Activated CD8-positive, alpha-beta memory T cell treated with anti-CD3 and anti-CD28 coated beads, Interleukin-2, amount 10 ng/mL, durations not matched to agents 7 days and 5 days (primary cell): Measurements from ENCODE around the gene POLR2A. TPM values are rescaled to one million over a fixed set of nuclear protein-coding genes. Genes with fewer than 3 reads are reported as not detected.
"Not testable (repeated sequence)": the region's sequence is repeated elsewhere in the genome, so short reads cannot be mapped to it uniquely, and the experiment has no call there.

Experiments used
- ATAC-seq: fragments of 150-1000 bp; cut with Tn5 transposase; one replicate; pipeline ENCODE4 v1.10.0; 2021; ENCODE audit warnings: moderate library complexity
- CTCF ChIA-PET: fragments of 350-600 bp; sonication (Branson Sonifier 250); formaldehyde crosslinking; loops from one replicate; lab custom pipeline; 2021; ENCODE audit warnings: antibody characterized with exemption; lab: Charles Lee
- DNase-seq: peaks from one replicate; pipeline ENCODE4 v3.0.0-alpha.2; 2020
- H3K27ac Mint-ChIP-seq: one replicate; pipeline ENCODE4 v1.8.0; 2021; ENCODE audit warnings: mild to moderate bottlenecking, mixed read lengths
- H3K27me3 Mint-ChIP-seq: one replicate; pipeline ENCODE4 v1.8.0; 2021; ENCODE audit warnings: mixed read lengths
- H3K36me3 Mint-ChIP-seq: one replicate; pipeline ENCODE4 v1.8.0; 2021; ENCODE audit warnings: mild to moderate bottlenecking, mixed read lengths
- H3K4me1 Mint-ChIP-seq: one replicate; pipeline ENCODE4 v1.8.0; 2021; ENCODE audit warnings: mixed read lengths
- H3K4me3 Mint-ChIP-seq: one replicate; pipeline ENCODE4 v1.8.0; 2021; ENCODE audit warnings: mild to moderate bottlenecking, moderate library complexity, mixed read lengths
- H3K9me3 Mint-ChIP-seq: one replicate; pipeline ENCODE4 v1.8.0; 2022; ENCODE audit warnings: low read depth, mixed read lengths
- total RNA-seq, 2 experiments: library from RNA; stranded (reverse); gene quantifications; one replicate each; pipeline ENCODE4 v1.2.3, GENCODE V29; 2021

POLR2A gene
- total RNA-seq, 2 experiments from 2014 or later, result 198 to 228 TPM

- Mint-ChIP-seq H3K4me3 (no peak overlapping the region), H3K9me3 (no peaks in the 10 kb centered on the region), H3K36me3 (peaks cover 3% of the 10 kb centered on the region), H3K4me1 (peaks cover 51% of the 10 kb centered on the region), H3K27ac (no peak overlapping the region), H3K27me3 (no peaks in the 10 kb centered on the region)
- DNase-seq (no peak), ATAC-seq (no peak)
- CTCF ChIA-PET, result interaction anchor here (1.1 to 2.8 kb wide), 6 partner anchors 10 to 122 kb away, joined by 3 to 18 read pairs (median 3); partner anchors contain the start of genes SENP3 and TMEM95
Observed at GRCh38 chr17:7476951-7477350, 7.2 kb upstream of the POLR2A start.

DNA sequence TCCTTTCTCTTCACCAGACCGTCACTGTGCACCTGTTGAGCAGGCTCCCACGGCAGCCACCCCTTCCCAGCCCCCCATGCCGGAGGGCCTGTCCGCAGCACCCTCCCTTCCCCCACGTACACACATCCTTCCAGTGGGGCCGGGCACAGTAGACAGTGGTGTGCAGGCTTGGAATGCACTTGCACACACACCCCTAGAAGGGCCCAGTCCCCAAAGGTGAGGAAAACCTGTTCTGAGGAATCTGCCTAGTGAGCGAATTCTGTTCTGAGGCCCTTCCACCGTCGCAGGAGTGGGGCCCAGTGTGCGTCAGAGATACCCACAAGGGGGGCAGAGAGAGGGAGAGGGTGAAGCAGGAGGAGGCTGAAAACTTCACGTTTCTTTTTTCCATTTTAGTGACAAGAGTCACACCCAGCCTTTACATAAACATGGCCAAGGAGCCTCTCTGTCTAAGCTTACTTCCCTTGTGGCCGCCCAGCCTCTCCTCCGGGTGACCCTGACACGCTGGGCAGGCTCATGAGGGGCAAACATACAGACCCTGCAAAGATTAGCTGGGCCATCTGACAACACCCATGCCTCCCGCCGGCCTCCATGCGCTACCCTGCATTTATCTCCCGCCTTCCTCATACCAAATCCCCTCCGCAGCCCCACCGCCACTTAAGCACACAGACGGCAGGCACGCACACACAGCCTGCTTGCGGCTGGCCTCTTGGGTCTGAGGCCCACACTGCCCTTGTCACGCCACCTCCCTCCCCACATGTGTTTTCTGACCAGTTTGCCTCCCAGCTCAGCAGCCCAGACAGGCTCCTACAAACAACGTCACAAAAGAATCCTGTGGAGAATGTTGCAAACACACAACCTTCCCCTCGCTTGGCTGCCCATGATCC is 6.5 kb upstream of the POLR2A start:
- peak overlapping the region; percentile 84 for H3K27ac Mint-ChIP-seq
- no peaks in the 10 kb centered on the region for H3K27me3 Mint-ChIP-seq
- no peaks in the 10 kb centered on the region for H3K9me3 Mint-ChIP-seq
- DNase-seq, result no peak
- CTCF ChIA-PET, result interaction anchor here (1.0 to 2.8 kb wide), 5 partner anchors 23 to 122 kb away, joined by 3 to 18 read pairs (median 4); partner anchors contain the start of genes SENP3 and TMEM95
- H3K36me3 Mint-ChIP-seq, result peaks cover 3% of the 10 kb centered on the region
- peak overlapping the region; percentile 82 for H3K4me3 Mint-ChIP-seq
- no peak for ATAC-seq
- peaks cover 55% of the 10 kb centered on the region for H3K4me1 Mint-ChIP-seq

DNA sequence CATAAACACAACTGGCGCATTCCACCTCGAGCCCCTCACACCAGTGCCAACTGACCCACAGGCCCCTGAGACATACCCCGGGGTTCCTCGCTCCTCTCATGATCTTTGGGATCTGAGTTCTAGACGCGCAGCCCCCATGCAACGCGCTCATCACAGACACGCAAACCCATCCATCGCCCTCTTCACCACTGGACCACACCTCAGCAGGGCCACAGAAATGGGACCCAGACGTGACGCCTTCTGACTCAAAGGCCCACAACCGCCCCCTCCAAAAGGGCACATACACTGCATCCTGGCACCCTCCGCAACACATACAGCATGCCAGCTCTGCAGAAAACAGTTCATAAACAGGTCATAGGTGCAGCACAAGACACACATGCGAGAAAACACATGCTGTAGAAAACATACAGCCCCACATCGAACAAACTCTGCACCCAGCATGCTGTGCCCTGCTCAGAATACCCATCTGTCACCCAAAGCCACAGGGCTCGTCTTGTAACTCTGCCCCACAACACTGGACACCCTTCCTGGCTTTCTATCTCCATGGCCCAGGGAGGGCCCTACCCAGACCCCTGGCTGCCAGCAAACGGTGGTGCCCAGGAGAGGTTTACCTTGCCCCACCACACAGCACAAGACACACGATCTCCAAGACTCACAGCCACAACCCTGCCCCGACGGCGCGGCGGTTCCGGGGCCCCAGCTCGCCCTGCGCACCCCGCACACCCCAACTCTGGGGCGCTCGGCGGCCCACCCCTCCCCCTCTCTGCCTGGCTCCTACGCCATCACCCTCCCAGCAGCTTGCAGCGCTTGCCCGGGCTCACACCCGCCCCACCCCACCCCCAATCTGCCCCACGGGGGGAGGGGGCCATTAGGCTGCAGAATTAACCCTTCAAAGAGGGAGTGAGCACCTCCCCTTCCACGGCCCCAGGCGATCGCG is 5.6 kb upstream of the POLR2A start:
- H3K27ac Mint-ChIP-seq, result peak overlapping the region; percentile 84
- H3K4me3 Mint-ChIP-seq, result peak overlapping the region; percentile 82
- DNase-seq (peak; percentile 77), ATAC-seq (peak; percentile 35)
- CTCF ChIA-PET, result interaction anchor here (1.0 to 3.6 kb wide), 9 partner anchors 8 to 106 kb away, joined by 3 to 21 read pairs (median 5); partner anchors contain the start of genes FGF11 and SENP3
- no peaks in the 10 kb centered on the region for H3K27me3 Mint-ChIP-seq
- H3K36me3 Mint-ChIP-seq, result peaks cover 3% of the 10 kb centered on the region
- H3K4me1 Mint-ChIP-seq, result peaks cover 61% of the 10 kb centered on the region
- no peaks in the 10 kb centered on the region for H3K9me3 Mint-ChIP-seq

DNA sequence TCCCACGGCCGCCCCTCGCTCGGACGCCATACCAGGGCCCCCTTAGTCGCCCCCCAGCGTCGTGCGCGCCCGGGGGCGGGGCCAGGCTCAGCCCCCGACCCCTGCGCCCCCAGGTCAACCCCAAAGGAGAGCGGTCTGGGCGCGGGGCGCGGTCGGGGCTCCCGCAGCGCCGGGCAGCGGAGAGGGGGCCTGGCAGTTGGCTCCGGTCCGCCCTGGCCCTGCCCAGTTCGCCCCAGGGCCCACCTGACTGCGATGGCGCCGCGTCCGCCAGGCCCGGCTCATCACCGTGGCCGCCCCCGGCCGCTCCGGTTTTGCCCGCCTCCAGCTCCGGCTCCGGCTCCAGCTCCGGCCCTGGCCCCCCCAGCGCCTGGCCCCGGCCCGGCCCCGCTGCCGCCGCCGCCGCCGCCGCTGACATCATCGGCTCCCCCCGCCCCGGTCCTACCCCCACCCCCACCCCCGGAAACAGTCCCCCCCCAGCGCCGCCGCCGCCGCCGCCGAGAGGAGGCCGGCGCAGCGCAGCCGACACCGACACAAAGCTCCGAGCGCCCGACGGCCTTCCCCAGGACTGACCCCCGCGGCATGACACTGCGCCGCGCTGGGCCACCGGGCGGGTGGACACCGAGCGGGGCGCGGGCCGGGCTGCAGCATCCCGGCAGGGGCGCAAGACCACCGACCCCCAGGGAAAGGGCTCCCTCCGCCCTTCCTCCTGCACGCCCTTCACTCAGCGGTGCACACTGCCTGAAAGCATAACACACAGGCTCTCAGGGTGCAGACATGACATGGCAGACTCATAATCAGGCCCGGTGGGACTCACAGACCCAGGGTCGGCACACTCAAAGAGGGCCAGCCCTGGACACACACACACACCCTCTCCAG is 4.7 kb upstream of the POLR2A start, which contains the start of gene ZBTB4:
ZBTB4 (minus strand) TSS at position 419 of the 876 bp plus-strand sequence. CDS start 12,830 bp downstream, outside the sequence.
- Mint-ChIP-seq H3K27ac (peak within 1 kb of the TSS; percentile 93), H3K4me1 (peaks cover 62% of the 10 kb centered on the region), H3K4me3 (peak within 1 kb of the TSS; percentile 93), H3K9me3 (no peaks in the 10 kb centered on the region), H3K36me3 (peaks cover 3% of the 10 kb centered on the region), H3K27me3 (no peaks in the 10 kb centered on the region)
- ATAC-seq, result peak; percentile 13
- DNase-seq, result peak; percentile 69
- CTCF ChIA-PET, result interaction anchor here (0.5 to 3.6 kb wide), 10 partner anchors 9 to 494 kb away, joined by 3 to 21 read pairs (median 3); partner anchors contain the start of genes FGF11 and TP53

- Mint-ChIP-seq H3K27ac (peak overlapping the region; percentile 93), H3K9me3 (no peaks in the 10 kb centered on the region), H3K4me3 (peak overlapping the region; percentile 93), H3K36me3 (peaks cover 5% of the 10 kb centered on the region), H3K4me1 (peaks cover 63% of the 10 kb centered on the region), H3K27me3 (no peaks in the 10 kb centered on the region)
- CTCF ChIA-PET, result interaction anchor here (0.5 to 3.6 kb wide), 8 partner anchors 9 to 494 kb away, joined by 3 to 21 read pairs (median 3); partner anchors contain the start of gene TP53
- DNase-seq (no peak), ATAC-seq (no peak)
Observed at GRCh38 chr17:7480089-7480384, 4.1 kb upstream of the POLR2A start.

GRCh38 chr17:7481275-7481674 is 2.9 kb upstream of the POLR2A start, which contains the start of gene SLC35G6:
TSS of gene SLC35G6 (plus strand) at chr17:7481446. CDS start at chr17:7481517, 71 bp downstream.
- CTCF ChIA-PET, result interaction anchor here (3.6 kb wide), 1 partner anchor 45 kb away, joined by 21 read pairs; no protein-coding TSS in a partner anchor
- Mint-ChIP-seq H3K4me1 (peaks cover 66% of the 10 kb centered on the region), H3K27ac (peak within 1 kb of the TSS; percentile 100), H3K36me3 (peaks cover 14% of the 10 kb centered on the region), H3K4me3 (peak within 1 kb of the TSS; percentile 93)
- H3K27me3 Mint-ChIP-seq, DNase-seq, ATAC-seq, H3K9me3 Mint-ChIP-seq: not testable (repeated sequence)

- ATAC-seq, DNase-seq, H3K27me3 Mint-ChIP-seq, H3K9me3 Mint-ChIP-seq: not testable (repeated sequence)
- CTCF ChIA-PET, result interaction anchor here (3.6 kb wide), 1 partner anchor 45 kb away, joined by 21 read pairs; no protein-coding TSS in a partner anchor
- H3K27ac Mint-ChIP-seq, result peak overlapping the region; percentile 100
- H3K4me3 Mint-ChIP-seq, result peak overlapping the region; percentile 90
- peaks cover 66% of the 10 kb centered on the region for H3K4me1 Mint-ChIP-seq
- H3K36me3 Mint-ChIP-seq, result peaks cover 19% of the 10 kb centered on the region
Observed at GRCh38 chr17:7481842-7482741, 2.1 kb upstream of the POLR2A start.

GRCh38 chr17:7482742-7483088 is 1.5 kb upstream of the POLR2A start:
- H3K27me3 Mint-ChIP-seq, H3K9me3 Mint-ChIP-seq, CTCF ChIA-PET, ATAC-seq, DNase-seq: not testable (repeated sequence)
- peaks cover 66% of the 10 kb centered on the region for H3K4me1 Mint-ChIP-seq
- peak overlapping the region; percentile 90 for H3K4me3 Mint-ChIP-seq
- H3K36me3 Mint-ChIP-seq, result peaks cover 24% of the 10 kb centered on the region
- H3K27ac Mint-ChIP-seq, result peak overlapping the region; percentile 100

GRCh38 chr17:7483255-7484066 is 705 bp upstream of the POLR2A start:
- ATAC-seq, result peak; percentile 59
- Mint-ChIP-seq H3K27ac (peak overlapping the region; percentile 100), H3K4me3 (peak overlapping the region; percentile 90), H3K36me3 (peaks cover 26% of the 10 kb centered on the region), H3K4me1 (peaks cover 63% of the 10 kb centered on the region), H3K9me3 (no peaks in the 10 kb centered on the region), H3K27me3 (no peaks in the 10 kb centered on the region)
- CTCF ChIA-PET, result interaction anchor here (1.0 to 2.6 kb wide), 5 partner anchors 27 to 204 kb away, joined by 3 to 8 read pairs (median 4); partner anchors contain the start of genes TMEM102, TP53 and WRAP53
- DNase-seq, result peak; percentile 97

DNA sequence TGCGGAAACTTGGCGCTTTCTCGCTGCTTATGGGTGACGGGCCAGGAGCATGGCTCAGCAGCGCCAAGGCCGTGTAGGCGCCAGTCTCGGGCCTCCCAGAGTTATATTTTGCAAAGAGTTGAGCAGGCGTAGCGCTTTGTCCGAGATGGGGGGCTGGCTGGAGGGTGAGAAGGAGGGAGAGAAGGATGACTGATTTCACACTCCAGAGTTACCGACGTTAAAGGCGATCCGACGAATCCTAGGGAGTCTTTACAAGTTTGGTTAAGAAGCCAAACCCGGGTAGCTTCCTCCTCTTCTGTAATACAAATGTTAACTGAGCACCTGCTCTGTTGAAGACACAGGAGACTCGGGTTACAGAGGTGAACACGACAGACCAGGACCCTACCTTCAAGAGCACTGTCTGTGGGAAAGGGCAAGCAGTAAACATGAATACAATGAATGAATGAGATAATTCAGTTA is 782 bp downstream of the POLR2A start:
- ATAC-seq, result no peak
- H3K9me3 Mint-ChIP-seq, result no peaks in the 10 kb centered on the region

More for the DNA sequence above, 782 bp downstream of the POLR2A start:
- Mint-ChIP-seq H3K36me3 (peaks cover 29% of the 10 kb centered on the region), H3K4me3 (peak overlapping the region; percentile 90), H3K4me1 (peaks cover 70% of the 10 kb centered on the region), H3K27ac (peak overlapping the region; percentile 100), H3K27me3 (no peaks in the 10 kb centered on the region)
- CTCF ChIA-PET, result interaction anchor here (1.2 to 3.9 kb wide), 8 partner anchors 27 to 202 kb away, joined by 3 to 41 read pairs (median 8); partner anchors contain the start of genes FGF11, SENP3, TMEM102 and TP53
- no peak for DNase-seq
